Breast epithelium (tissue), 4 donors: Measurements from ENCODE around the gene RETREG2. TPM values are rescaled to one million over a fixed set of nuclear protein-coding genes. Genes with fewer than 3 reads are reported as not detected.

Experiments
- DNase-seq, 2 donors: peaks; one replicate each; pipeline ENCODE4 v3.0.0-alpha.2; 2019; ENCODE audit warnings: low spot score in 2 of 2
- H3K27ac ChIP-seq, 2 donors: fragments of 200-600 bp; sonication (generic) in 1 of 2; one replicate each; pipeline ENCODE4 v1.5.1; 2016 to 2019; ENCODE audit warnings: mild to moderate bottlenecking in 1 of 2
- H3K27me3 ChIP-seq, 2 donors: fragments of 200-600 bp; sonication (generic) in 1 of 2; one replicate each; pipeline versions ENCODE4 v1.5.1 to v1.6.0; 2017 to 2019; ENCODE audit warnings: control low read depth in 1 of 2, mild to moderate bottlenecking in 1 of 2
- H3K36me3 ChIP-seq: fragments of 200-600 bp; one replicate; pipeline ENCODE4 v1.5.1; 2019
- H3K4me1 ChIP-seq, 2 donors: fragments of 200-600 bp; sonication (generic); one replicate each; pipeline ENCODE4 v1.5.1; 2016 to 2019; ENCODE audit warnings: control low read depth in 1 of 2
- H3K4me3 ChIP-seq, 3 donors: fragments of 200-600 bp; sonication (generic); 1 replicate in 2 of 3; 2 replicates in 1 of 3; pipeline ENCODE4 v1.5.1; 2016 to 2019; ENCODE audit warnings: mild to moderate bottlenecking in 3 of 3, moderate library complexity in 2 of 3
- H3K9me3 ChIP-seq, 2 donors: fragments of 200-600 bp; sonication (generic) in 1 of 2; one replicate each; pipeline ENCODE4 v1.5.1; 2016 to 2019; ENCODE audit warnings: control low read depth in 1 of 2
- CTCF ChIP-seq, 3 donors: fragments of 450-650 bp; IDR thresholded peaks; one replicate each; pipeline ENCODE4 v1.5.1; 2016 to 2017; ENCODE audit warnings: antibody characterized with exemption in 3 of 3, mild to moderate bottlenecking in 3 of 3, moderate library complexity in 3 of 3
- POLR2A ChIP-seq: fragments of 450-650 bp; IDR thresholded peaks from one replicate; pipeline ENCODE4 v1.6.1; 2016; ENCODE audit warnings: antibody characterized with exemption, mild to moderate bottlenecking, moderate library complexity
- POLR2AphosphoS5 ChIP-seq, 3 donors: sonication (generic); formaldehyde crosslinking; IDR thresholded peaks; one replicate each; pipeline ENCODE4 v1.6.1; 2017; ENCODE audit warnings: antibody characterized with exemption in 3 of 3
- intact Hi-C: fragments of 100-400 bp; cut with DNase I; formaldehyde crosslinking; loops from one replicate; pipeline ENCODE4 v1.15.1; 2023; ENCODE audit warnings: low total_unique reads
- total RNA-seq, 3 donors: library from RNA; depleted of rRNA; stranded (reverse); fragments of >200 nt; gene quantifications; one replicate each; pipeline ENCODE4 v1.1.0, GENCODE V29; 2016

Gene RETREG2
- total RNA-seq, 3 donors from 2014 or later: 58.7 to 79.7 (median 66.3) TPM

DNA sequence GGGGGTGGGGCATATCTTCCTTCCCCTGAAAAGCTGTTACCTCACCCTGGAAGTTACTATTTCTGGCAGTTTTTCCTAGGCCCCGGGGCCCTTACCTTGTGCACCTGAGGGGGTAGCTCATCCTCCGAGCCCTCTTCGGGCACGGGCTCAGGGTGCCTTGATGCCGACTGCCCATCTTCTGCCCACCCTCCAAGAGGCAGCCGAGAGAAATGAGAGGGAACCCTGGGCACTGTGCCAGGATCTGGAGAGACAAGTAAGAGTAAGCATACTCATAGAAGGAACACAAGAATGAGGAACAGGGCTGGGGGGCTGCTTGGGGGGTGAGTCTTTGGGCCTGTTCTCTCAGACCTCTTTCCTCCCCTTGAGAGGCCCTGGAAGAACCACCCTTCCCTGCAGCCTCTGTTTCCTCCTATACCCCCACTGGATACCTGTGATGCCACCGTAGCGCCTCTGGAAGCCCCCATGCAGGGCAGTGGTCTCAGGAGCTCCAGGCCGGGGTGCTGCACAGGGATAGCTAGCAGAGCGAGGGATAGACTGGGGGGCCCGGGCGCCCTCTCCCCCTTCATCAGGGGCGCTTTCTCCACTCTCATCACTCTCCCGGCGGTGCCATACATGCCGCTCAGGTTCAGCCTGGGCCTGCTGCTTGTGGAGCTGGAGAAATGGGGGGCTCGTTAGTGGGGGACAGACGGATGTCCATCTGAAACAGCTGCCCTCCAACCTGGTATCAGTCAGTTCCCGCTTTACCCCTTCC, 42.8 kb downstream of the RETREG2 start:
- peaks cover 12% of the 10 kb centered on the region for H3K36me3 ChIP-seq
- no peaks in the 10 kb centered on the region for H3K27me3 ChIP-seq
- H3K4me1 ChIP-seq: peaks cover 9 to 17% of the 10 kb centered on the region in 2 donors
- no peak overlapping the region for H3K4me3 ChIP-seq
- DNase-seq: no peak
- no peaks in the 10 kb centered on the region for H3K9me3 ChIP-seq
- TF ChIP-seq POLR2A (no peak), CTCF (IDR thresholded peaks at IDR 0.05) (no peak), POLR2AphosphoS5 (IDR thresholded peaks at IDR 0.05) (no peak)
- H3K27ac ChIP-seq: no peak overlapping the region
- intact Hi-C loops: no loop called here

- peaks cover 12% of the 10 kb centered on the region for H3K36me3 ChIP-seq
- H3K27me3 ChIP-seq: no peaks in the 10 kb centered on the region
- intact Hi-C loops: no loop called here
- H3K4me3 ChIP-seq: no peak overlapping the region
- peaks cover 8 to 17% of the 10 kb centered on the region in 2 donors for H3K4me1 ChIP-seq
- DNase-seq: no peak
- TF ChIP-seq POLR2AphosphoS5 (IDR thresholded peaks at IDR 0.05): no peak
- TF ChIP-seq CTCF (IDR thresholded peaks at IDR 0.05): no peak
- TF ChIP-seq POLR2A: no peak
- no peaks in the 10 kb centered on the region for H3K9me3 ChIP-seq
- no peak overlapping the region for H3K27ac ChIP-seq
Measured at GRCh38 chr2:219221957-219222518, 44.0 kb downstream of the RETREG2 start.

DNA sequence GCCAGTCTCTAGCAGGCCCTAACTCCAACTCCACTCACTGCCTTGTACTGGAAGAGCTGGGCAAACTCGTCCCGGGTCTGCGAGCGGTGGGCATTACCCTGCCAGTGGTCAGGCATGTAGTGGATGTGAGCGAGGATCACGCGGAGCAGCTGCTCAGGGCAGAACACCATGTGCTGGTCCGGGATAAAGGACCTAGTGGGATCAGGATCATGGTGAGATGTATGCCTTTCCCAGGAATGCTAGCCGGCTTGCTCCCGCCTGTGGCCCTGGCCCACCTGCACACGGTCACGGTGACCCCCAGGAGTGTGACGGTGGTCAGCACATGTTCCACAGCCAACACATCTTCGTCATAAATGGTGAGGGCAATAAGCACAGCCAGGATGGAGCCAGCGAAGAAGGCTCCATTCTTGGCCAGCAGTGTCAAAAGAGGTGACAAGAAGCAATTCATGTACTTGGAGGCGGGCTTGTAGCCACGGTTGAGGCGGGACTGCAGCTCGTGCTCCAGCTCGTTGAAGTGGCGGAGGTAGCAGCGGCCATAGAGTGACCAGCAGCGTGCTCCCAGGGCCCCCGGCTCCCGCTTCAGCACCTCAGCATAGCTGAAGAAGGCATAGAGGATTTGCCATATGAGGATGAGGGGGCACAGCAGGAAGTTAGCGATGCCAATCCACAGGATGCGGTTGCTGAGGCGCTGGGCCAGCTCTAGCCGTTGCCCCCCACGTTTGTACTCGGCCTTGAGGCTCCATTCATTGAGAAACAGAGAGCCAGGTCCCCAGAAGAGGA, 45.9 kb downstream of the RETREG2 start:
- Histone ChIP-seq H3K27me3 (no peaks in the 10 kb centered on the region), H3K27ac (no peak overlapping the region), H3K36me3 (peaks cover 12% of the 10 kb centered on the region), H3K4me1 (peaks cover 11 to 14% of the 10 kb centered on the region in 2 donors), H3K4me3 (no peak overlapping the region), H3K9me3 (no peaks in the 10 kb centered on the region)
- intact Hi-C loops: no loop called here
- DNase-seq: no peak
- TF ChIP-seq POLR2A (no peak), CTCF (IDR thresholded peaks at IDR 0.05) (no peak), POLR2AphosphoS5 (IDR thresholded peaks at IDR 0.05) (no peak)

- peaks cover 5 to 9% of the 10 kb centered on the region in 2 donors for H3K4me1 ChIP-seq
- H3K27me3 ChIP-seq: no peaks in the 10 kb centered on the region
- no peak for DNase-seq
- H3K9me3 ChIP-seq: no peaks in the 10 kb centered on the region
- TF ChIP-seq CTCF (IDR thresholded peaks at IDR 0.05) (no peak), POLR2AphosphoS5 (IDR thresholded peaks at IDR 0.05) (no peak), POLR2A (no peak)
- H3K27ac ChIP-seq: no peak overlapping the region
- intact Hi-C loops: no loop called here
- H3K36me3 ChIP-seq: peaks cover 12% of the 10 kb centered on the region
- H3K4me3 ChIP-seq: no peak overlapping the region
Measured at GRCh38 chr2:219225350-219225749, 47.3 kb downstream of the RETREG2 start.
